DMS 273 (cell line): ENCODE measurements around the gene CREB5.
"Not testable (repeated sequence)": the region's sequence is repeated elsewhere in the genome, so short reads cannot be mapped to it uniquely, and the experiment has no call there.

Source experiments
- DNase-seq: peaks from one replicate; lab custom pipeline; 2025; ENCODE audit not compliant: unreplicated experiment; lab: John Stamatoyannopoulos, UW

CREB5 gene

GRCh38 chr7:28411876-28412662 lies at the start of gene CREB5:
CREB5 (plus strand) TSS chr7:28412518; CDS start chr7:28412915, 397 bp downstream.
- no peak for DNase-seq

GRCh38 chr7:28362812-28363211 lies 49.5 kb upstream of the CREB5 start:
- DNase-seq, result peak; percentile 18

GRCh38 chr7:28364082-28364481 lies 48.2 kb upstream of the CREB5 start:
- peak; percentile 27 for DNase-seq

GRCh38 chr7:28369523-28369922 lies 42.8 kb upstream of the CREB5 start:
- DNase-seq, result no peak

- no peak for DNase-seq
These were observed 40.5 kb upstream of the CREB5 start for GRCh38 chr7:28371846-28372245.

GRCh38 chr7:28373990-28374389 lies 38.3 kb upstream of the CREB5 start:
- DNase-seq, result no peak

- no peak for DNase-seq
These were observed 36.6 kb upstream of the CREB5 start for GRCh38 chr7:28375729-28376128.

- no peak for DNase-seq
These were observed 35.7 kb upstream of the CREB5 start for GRCh38 chr7:28376634-28377033.

- DNase-seq, result no peak
These were observed 33.7 kb upstream of the CREB5 start for GRCh38 chr7:28378574-28379149.

GRCh38 chr7:28381466-28381865 lies 30.9 kb upstream of the CREB5 start:
- DNase-seq, result no peak

GRCh38 chr7:28382144-28382543 lies 30.2 kb upstream of the CREB5 start:
- no peak for DNase-seq

- no peak for DNase-seq
These were observed 28.3 kb upstream of the CREB5 start for GRCh38 chr7:28383975-28384374.

GRCh38 chr7:28389504-28390395 lies 22.6 kb upstream of the CREB5 start:
- DNase-seq, result peak; percentile 86

GRCh38 chr7:28390426-28390825 lies 21.9 kb upstream of the CREB5 start:
- no peak for DNase-seq

- DNase-seq, result no peak
These were observed 20.0 kb upstream of the CREB5 start for GRCh38 chr7:28392289-28392688.

- DNase-seq, result no peak
These were observed 16.9 kb upstream of the CREB5 start for GRCh38 chr7:28395404-28395803.

GRCh38 chr7:28395831-28396230 lies 16.5 kb upstream of the CREB5 start:
- no peak for DNase-seq

- peak; percentile 54 for DNase-seq
These were observed 15.2 kb upstream of the CREB5 start for GRCh38 chr7:28397141-28397540.

GRCh38 chr7:28400838-28401360 lies 11.4 kb upstream of the CREB5 start:
- DNase-seq, result no peak

- DNase-seq, result not testable (repeated sequence)
These were observed 10.8 kb upstream of the CREB5 start for GRCh38 chr7:28401567-28401966.

GRCh38 chr7:28405662-28406061 lies 6.7 kb upstream of the CREB5 start:
- DNase-seq, result peak; percentile 34
